Glomerular endothelial cell (primary cell): ENCODE data around the gene KCNAB2. TPM values are rescaled to one million over a fixed set of nuclear protein-coding genes. Genes with fewer than 3 reads are reported as not detected.

Source experiments
- DNase-seq: peaks from one replicate; pipeline ENCODE4 v3.0.0-alpha.2; 2011; ENCODE audit warnings: low read depth, low spot score; ENCODE audit errors: extremely low read depth
- total RNA-seq: library from RNA; depleted of rRNA; stranded (reverse); fragments of >200 nt; gene quantifications from 2 replicates; pipeline ENCODE4 v1.2.3, GENCODE V29; 2015

Gene KCNAB2
- total RNA-seq, 1 donor from 2014 or later = 4.8 TPM

- DNase-seq = no peak
Measured at GRCh38 chr1:6094801-6095505, 49.3 kb downstream of the KCNAB2 start.

GRCh38 chr1:6095511-6096242, 50.0 kb downstream of the KCNAB2 start:
- no peak for DNase-seq

DNA sequence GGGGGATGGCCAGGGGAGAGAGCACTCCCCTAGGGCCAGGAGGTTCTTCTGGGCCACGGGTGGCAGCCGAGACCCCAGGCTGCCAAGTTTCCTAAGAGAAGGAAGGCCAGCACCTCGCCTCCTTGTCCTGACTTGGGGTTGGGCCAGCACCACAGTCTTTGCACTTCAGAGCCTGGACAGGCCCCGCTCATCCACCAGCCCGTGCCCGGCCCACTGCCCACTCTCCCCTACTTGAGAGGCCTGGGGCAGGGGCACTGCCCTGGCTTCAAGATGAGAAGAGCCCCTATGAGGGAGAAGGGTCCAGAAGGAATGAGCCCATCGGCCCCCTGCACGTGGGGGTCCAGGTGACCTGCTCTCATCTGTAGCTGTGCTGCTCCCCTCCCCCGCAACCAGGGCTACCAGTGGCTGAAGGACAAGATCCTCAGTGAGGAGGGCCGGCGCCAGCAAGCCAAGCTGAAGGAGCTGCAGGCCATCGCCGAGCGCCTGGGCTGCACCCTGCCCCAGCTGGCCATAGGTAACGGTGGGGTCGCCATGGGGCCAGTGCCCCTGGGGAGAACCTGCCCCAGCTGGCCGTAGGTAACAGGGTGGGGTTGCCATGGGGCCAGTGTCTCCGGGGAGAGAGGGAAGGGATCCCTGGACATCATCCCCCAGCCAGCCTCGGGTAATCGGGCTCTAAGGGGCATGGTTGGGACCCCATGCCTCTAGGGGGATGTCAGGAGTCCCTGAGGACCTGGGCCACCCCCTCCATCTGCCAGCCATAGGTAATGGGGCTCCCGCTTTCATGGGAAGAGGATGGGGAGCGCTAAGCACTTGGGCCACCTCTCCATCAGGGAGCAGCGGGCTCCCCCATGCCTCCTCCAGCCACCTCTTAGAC, 50.8 kb downstream of the KCNAB2 start:
- DNase-seq = no peak

DNA sequence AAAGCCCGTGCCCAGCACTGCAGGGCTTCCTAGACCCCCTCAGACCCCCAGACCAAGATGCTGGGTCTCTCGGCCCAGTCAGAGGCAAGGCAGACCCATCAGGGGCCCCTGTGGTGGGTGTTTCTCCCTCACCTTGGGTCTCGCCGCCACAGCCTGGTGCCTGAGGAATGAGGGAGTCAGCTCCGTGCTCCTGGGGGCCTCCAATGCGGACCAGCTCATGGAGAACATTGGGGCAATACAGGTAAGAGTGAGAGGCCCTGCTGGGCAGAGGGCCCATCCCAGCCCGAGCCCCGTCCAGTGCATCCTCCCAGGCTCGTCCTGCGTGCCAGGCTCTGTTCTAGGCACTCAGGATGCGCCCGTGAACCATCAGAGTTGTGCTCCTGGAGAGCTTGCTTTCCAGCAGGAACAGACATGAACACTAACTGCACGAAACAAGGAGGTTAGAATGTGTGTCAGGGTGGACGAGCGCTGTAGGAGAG, 51.5 kb downstream of the KCNAB2 start:
- DNase-seq = no peak

DNA sequence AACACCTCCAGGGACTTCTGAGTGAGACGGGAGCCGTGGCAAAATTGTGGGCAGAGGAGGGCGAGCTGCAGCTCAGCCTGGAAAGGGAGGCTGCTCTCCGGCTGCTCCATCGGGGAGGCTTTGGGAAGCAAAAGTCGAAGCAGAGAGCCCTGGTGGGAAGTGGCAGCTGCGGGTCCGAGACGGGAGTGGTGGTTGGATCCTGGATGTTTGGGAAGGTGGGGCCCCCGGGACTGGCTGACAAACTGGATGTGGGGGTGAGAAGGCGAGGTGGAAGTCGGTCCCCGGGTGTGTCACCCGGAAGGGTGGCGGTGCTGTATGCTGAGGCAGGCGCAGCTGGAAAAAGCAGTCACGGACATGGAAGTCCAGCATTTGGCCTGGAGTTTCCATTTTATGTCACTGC, 52.1 kb downstream of the KCNAB2 start:
- DNase-seq = no peak

DNA sequence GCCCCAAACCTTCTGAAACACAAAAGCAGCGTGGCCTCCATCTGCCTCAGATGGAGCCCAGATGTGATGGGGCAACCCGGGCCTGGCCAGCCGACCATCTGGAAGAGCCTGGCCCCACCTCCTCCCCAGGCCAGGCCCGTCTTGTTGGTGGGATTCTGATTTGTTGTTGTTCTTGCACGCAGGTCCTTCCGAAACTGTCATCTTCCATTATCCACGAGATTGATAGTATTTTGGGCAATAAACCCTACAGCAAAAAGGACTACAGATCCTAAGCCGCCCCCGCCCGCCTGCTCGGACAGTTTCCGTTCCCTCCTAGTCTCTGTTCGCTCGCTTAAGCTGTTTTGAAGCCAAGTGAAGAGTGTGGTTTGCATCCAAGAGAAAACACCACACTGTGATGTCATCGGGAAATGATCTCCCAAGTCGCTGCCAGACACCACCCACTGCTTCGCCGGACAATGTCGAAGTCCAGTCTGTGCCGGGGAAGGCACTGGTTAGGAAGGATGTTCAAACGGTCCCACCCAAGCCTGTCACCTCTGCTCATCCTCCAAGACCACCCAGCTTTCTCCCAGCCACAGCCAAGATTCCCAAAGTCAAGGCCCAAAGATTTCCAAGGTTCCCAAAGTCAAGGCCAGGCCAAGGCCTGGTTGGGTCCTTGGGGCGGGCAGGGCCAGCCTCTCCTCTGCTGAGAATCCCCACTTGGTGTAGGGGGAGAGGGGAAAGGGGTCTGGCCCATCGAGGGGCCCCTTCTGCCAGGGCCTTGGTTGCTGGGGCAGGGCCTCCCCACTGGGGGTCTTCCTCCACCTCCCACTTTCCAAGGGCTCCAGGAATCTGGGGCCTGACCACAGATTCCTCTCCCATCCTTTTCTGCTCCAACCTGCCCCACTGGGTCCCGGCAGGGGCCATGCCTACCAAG, 52.9 kb downstream of the KCNAB2 start:
- DNase-seq = no peak

DNA sequence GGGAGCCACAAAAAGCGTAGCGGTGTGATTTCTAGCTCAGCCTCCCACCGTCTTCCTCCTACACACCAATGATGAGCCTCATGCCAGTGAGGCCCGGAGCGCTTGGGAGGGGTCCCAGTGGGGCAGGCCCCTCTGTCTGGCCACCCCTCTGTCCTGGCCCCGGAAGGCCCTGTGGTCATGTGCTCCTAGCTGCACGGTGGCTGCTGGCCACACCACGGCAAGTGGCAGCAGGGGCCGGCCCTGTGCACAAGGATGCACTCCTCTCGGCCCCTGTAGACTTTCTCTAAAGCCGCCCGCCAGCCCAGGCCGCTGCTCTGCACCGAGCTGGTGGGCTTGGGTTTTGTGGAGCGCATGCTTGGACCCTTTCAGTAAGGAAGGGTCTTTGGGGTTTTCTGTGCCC, 53.6 kb downstream of the KCNAB2 start:
- no peak for DNase-seq

DNA sequence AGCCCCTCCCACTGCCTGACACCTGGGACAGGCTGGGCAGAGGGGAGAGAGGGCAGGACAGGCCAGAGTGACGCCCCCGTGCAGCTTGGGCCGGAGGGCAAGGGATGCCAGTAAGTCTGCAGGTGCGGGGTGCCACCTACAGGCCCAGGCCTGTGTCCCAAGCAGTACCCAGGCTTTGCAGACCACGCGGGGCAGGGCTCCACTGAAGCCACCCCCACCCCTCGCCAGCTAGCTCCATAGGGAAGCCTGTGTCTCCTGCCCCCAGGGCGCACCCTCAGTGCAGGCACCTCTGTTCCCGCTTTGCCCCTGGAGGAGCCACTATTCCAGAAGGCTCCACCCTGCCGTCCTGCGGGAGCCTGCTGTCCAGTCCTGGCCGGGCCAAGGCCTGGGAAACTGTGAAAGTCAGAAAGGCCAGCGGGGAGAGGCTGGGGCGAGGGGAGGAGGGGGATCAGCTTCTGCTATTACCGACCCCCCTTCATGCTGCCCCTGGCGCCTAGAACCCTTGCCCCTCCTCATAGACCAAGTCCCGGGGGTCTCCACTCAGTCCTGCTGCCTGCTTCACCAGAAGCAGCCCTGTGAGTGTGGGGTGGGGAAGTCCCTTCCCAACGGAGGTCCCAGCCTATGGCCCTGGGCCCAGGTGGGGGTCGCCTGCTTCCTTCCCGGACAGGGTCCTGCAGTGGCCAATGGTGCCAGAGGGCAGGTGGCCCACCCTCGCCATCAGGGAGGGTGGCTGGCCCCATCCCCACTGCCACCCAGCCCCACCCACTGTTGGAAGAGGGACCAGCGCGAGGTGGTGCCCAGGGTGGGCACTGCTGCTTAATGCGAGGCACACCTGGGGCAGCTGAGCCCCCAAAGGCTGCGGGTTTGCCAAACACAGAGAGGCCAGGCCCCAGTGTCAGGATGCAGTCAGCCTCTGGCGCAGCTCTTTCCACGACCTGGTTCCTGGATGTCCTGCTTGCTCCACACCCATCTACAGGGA, 54.4 kb downstream of the KCNAB2 start:
- DNase-seq = no peak

DNA sequence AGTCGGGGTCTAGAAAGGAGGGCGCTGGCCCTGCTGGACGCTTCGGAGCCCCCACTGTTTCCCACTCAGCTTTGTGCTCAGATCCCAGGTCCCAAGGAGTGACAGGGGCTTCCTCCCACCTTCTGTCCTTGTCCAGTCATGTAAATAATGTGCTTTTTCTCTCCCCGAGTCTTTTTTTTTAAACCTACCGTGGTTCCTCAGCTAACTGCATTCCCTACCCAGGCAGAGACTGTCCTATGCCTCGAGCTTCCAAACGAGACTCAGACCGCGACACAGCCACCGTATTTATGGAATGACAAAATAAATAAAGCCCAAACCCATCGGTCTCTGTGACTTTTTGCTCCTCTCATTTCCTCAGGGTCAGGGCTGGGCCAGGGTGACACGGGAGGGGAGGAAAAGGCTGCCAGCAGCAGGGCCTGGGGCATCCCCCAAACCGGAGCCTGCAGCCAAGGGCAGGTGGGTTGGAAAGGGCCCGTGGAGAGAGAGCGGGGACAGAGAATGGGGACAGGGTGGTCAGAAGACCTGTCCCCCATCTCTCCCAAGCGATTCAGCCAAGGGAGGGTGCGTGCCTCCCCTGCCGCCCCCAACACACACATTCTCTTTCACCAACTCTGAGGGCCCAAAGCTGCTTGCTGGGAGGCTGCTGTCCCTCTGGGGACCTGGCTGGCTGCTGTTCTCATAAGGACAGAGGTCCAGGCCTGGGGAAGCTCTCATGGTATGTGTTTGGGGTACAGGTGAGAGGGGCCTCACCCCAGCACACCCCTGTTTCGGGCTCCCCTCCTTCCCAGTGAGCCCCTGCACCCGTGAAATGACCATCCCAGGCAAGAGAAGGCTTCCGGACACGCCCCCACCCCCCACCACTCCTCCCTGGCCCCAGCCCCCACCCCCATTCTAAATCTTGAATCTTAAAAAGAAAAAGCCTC, 55.4 kb downstream of the KCNAB2 start:
- no peak for DNase-seq

- no peak for DNase-seq
Measured at GRCh38 chr1:6101826-6102531, 56.3 kb downstream of the KCNAB2 start.

GRCh38 chr1:6102532-6102845, 56.8 kb downstream of the KCNAB2 start:
- DNase-seq = no peak

DNA sequence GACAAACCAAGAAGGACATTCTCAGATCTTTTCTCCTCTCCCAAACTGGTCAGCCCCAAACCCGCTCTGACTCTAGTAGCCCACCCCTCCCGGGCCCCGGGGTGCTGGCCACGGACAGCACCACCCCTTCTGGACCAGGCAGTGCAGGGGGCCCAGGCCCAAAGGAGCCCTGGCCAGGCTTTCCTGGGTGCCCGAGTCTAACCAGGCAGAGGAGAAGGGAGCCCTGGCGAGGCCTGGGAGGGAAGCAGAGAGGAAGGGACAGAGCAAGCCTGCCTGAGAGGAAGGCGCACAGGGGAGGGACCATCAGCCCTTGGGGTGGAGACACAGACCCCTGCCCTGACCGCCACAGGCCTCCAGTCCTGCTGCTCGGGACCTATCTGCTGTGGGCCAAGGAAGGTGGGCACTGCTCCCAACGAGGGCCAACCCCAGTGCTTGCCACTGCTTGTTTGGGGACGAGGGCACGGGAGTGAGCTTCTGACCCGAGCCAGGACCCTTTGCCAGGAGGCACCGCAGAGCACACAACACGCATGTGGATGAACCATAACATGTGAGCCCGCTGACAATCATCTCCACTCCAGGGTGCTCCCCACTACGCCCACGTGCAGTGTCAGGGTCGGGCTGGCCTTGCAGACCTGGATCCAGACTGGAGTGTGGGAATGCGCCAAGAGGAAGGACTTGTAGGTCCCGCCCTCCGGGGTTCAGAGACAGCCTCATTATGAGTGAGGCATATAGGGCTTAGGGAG, 57.6 kb downstream of the KCNAB2 start:
- DNase-seq = no peak

DNA sequence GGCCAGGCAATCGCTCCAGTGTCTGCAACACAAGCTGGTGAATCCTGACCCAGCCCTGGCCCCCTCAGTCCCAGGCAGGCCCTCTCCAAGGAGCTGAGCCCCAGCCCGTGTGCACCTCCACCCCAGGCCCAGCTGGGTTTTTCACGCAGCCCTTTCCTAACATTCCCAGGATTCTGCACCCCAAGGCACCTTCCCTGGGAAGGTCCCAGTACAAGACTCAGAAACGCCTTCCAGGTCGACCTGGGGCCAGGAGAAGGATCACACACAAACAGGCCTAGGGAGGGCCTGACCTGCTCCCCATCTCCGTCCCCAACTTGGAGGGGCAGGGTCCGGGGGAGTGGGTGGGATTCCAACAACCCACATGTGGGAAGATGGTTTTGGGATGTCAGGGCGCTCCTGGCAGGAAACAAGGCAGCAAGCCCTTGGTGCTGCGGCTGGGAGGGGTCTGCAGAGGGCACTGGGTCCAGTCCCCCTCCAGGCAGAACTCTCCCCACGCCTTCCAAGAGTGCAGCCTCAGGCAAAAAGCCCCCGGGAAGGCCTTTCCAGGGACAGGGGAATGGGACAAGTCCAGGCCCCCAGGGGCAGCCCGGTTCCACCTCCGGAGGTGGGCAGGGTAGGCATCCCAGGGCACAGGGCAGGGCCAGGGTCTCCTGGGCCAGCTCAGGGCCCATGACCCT, 58.3 kb downstream of the KCNAB2 start:
- no peak for DNase-seq

DNA sequence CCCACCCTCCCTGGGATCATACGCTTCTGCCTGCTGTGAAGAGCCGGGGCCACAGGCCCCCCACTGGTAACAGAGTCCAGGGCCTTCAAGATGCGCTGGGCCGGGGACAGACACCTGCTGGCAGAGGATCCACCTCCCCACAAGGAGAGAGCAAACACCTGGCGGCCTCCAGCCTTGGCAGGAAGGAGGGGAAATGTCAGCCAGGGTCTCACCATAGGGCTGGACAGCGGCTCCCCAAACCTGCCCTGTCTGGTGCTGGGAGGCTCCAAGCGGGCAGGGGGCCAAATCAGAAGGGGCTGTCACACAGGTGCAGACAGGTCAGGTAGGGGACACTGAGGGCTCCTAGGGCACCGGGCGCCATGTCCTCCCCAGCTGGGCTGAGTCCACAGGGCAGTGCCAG, 58.9 kb downstream of the KCNAB2 start:
- DNase-seq = no peak

- DNase-seq = no peak
Measured at GRCh38 chr1:6105218-6105679, 59.6 kb downstream of the KCNAB2 start.

DNA sequence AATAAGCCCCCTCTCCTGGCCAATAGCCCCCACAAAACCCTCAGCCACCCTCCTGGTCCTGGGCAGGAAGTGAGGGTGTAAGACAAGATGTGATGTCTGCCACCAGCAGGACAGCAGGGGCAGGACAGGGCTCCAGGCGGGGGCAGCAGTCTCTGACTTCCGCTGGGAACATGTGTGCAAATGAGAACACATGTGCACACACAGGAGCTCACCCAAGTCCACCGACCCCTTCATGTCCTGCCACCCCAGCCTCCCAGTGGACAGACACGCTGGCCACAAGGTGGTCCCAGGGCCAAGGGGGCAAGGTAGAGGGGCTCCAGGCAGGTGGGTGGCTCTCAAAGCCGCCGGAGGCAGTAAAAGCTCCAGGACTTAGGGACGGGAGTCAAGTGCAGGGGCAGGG, 60.1 kb downstream of the KCNAB2 start:
- no peak for DNase-seq
